HT1080 (cell line): ENCODE results near the gene EGR1. TPM values are rescaled to one million over a fixed set of nuclear protein-coding genes. Genes with fewer than 3 reads are reported as not detected.
A peak's percentile ranks its signal among the peaks of the same experiment; 100 is the strongest.
"Not testable (repeated sequence)": the region's sequence is repeated elsewhere in the genome, so short reads cannot be mapped to it uniquely, and the experiment has no call there.

ENCODE experiments used
- DNase-seq: peaks from one replicate; pipeline ENCODE4 v3.0.0-alpha.2; 2015; ENCODE audit warnings: low read depth
- total RNA-seq: library from RNA; depleted of rRNA; stranded (reverse); fragments of >200 nt; shearing (Covaris generic); gene quantifications from 2 replicates; pipeline ENCODE4 v1.2.3, GENCODE V29; 2014

The EGR1 gene
- total RNA-seq, 1 experiment from 2014 or later, result 0.64 TPM

GRCh38 chr5:138468966-138469539, 3.8 kb downstream of the EGR1 start:
- no peak for DNase-seq

DNA sequence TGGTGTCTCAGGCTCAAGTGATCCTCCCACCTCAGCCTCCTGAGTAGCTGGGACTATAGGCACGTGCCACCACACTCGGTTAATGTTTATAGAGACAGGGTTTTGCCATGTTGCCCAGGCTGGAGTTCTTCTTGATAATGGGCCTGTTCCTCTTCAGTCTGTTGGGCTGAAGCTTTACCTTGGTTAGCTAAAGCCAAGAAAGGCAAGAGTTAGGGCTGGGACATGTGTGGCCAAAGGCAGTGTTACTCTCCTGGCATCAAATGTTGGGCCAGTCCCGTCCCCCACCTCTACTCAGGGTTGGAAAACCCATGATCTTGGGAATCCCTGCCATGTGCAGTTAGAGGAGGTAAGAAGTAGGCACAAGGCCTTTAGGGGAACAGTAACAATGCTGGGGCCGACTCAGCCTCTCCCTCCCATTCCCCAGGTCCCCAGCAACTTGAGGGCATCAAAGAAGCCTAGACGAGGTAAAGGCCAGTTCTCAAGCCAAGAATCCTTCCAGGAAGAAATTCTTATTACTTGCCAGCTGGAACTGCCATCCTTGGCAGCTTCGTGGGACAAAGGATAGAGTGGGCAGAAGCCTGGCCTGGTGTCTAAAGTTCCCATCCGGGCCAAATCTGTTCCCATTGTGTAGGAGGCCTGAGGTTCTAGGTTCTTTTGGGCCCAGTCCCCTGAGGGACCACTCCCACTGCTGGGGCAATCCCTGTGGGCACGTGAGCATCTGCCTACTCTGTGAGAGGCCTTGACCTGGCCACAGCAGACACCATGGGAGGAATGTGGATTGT, 4.5 kb downstream of the EGR1 start:
- DNase-seq, result no peak

GRCh38 chr5:138470322-138471051, 5.2 kb downstream of the EGR1 start:
- no peak for DNase-seq

GRCh38 chr5:138471052-138471361, 5.7 kb downstream of the EGR1 start:
- DNase-seq, result no peak

DNA sequence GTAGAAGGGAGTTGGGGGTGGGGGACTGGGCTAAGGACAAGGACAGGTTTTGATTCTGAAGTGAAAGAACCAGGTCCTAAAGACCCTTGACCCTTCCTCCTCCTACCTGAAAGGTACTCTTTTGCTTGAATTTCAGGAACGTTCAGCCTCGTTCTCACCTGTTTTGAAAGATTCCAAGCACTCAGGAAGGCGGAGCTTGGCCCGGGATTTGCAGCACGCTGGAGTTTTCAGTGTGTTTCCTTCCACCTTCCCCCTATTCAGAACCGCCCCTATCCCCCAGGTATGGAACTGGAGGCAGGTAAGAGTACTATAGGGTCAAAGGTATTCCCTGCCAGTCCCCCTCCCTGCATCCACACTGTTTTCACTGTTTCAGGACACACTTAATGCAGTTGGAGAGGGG, 7.1 kb downstream of the EGR1 start:
- DNase-seq, result no peak

- not testable (repeated sequence) for DNase-seq
Measured at GRCh38 chr5:138473151-138473550, 7.9 kb downstream of the EGR1 start.

DNA sequence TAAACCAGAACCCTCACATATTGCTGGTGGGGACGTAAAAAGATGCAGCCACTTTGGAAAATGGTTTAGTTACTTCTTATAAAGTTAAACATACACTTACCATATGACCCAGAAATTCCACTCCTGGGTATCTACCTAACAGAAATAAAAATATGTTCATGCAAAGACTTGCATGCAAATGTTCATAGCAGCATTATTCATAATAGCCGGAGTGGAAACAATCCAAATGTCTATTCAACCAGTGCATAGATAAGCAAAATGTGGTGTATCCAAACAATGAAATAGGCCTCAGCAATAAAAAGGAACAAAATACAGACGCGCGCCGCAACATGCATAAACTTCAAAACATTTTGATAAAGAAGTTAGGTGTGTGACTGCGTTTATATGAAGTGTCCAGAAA, 11.6 kb downstream of the EGR1 start:
- DNase-seq, result no peak

DNA sequence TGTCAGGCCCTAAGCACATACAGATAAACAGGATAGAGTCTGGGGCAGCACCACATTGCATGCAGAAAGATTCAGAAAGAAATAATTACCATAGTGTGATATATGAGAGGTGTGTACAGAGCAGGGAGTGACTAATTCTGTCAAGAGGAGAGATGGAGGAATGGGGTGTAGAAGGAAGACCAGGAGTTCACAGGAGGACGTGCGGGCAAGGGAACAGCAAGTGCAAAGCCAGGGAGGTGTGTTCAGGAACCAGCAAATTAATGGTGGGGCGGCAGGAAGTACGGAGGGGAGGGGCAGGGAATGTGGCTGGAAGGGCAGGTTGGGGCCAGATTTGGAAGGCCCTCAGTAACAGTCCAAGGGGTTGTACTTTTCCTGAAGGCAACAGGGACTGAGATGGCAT, 17.4 kb downstream of the EGR1 start:
- DNase-seq, result no peak

- no peak for DNase-seq
Measured at GRCh38 chr5:138488481-138488945, 23.2 kb downstream of the EGR1 start.

- no peak for DNase-seq
Measured at GRCh38 chr5:138489683-138490061, 24.4 kb downstream of the EGR1 start.

- no peak for DNase-seq
Measured at GRCh38 chr5:138490648-138491283, 25.5 kb downstream of the EGR1 start.

GRCh38 chr5:138491284-138491648, 26.0 kb downstream of the EGR1 start:
- DNase-seq, result no peak

DNA sequence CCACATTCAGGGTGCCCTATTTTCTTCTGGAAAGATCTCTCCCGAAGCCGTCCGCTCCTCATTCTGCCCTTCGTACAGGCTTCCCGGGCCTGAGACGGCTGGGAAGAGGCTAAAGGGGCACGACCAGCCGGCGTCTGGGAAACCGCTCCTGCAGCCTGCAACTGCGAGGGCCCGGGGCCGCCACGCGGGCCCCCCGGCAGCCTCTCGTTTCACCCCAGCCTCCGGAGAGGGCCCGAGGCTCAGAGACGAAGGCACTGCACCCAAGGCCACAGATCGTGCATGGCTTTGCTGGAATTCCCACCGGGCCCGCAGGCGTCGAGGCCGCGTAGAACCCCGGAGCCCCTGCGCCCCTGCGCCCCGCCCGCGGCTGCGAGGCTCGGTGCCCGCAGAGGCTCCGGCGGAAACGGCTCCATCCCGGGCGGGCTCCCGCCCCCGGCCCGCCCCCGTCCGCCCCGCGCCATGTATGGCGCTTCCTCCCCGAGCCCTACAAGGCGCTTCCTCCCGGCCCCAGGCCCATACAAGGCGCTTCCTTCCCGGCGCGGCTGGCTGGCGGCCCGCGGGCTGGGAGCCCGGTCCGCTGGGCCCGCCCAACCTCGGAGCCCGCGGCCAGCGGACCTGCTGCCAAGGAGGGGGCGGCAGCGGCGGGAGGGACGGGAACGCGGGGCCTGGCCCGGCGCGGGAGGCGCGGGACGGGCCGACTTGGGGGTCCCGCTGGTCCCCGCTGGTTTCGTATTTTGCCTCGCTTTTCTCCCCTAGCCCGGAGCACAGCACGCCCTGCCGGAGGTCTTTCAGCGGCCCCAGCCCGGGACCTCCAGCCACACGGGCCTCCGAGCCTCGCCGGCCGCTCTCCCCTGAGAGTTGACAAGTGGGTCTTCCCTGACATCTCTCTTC, 26.6 kb downstream of the EGR1 start:
- peak; percentile 71 for DNase-seq

GRCh38 chr5:138492560-138493045, 27.3 kb downstream of the EGR1 start:
- no peak for DNase-seq

DNA sequence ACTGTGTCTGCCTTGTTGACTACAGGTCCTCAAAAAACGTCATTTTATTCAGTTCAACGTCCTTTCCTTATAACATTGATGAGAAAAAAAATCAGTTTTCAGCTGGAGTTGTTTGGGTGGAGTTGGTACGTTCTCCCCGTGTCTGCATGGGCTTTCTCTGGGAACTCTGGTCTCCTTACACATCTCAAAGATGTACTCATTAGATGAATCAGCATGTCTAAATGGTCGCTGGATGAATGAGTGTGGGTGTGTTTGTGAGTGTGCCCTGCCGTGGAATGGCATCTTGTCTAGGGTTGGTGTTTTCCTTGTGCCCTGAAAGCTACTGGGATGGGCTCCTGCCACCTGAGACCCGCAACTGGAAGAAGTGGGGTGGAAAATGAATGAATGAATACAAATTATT, 30.1 kb downstream of the EGR1 start:
- DNase-seq, result no peak

DNA sequence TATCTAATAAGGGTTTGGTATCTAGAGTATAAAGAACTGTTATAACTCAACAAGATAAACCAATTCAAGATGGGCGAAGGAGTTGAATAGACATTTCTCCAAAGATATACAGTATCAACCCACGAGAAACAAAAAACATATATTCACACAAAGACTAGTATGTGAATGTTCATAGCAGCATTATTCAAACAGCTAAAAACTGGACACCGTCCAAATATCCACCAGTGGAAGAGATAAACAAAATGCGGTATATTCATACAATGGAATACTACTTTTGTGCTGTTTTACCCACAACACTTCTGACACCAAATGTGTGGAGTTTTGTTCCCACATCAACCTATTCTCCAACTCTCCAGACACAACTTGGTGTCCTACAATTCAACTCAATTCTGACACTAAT, 33.1 kb downstream of the EGR1 start:
- no peak for DNase-seq

- no peak for DNase-seq
Measured at GRCh38 chr5:138502121-138502520, 36.8 kb downstream of the EGR1 start.

- no peak for DNase-seq
Measured at GRCh38 chr5:138502521-138502920, 37.2 kb downstream of the EGR1 start.

- peak; percentile 51 for DNase-seq
Measured at GRCh38 chr5:138503487-138504270, 38.4 kb downstream of the EGR1 start.

DNA sequence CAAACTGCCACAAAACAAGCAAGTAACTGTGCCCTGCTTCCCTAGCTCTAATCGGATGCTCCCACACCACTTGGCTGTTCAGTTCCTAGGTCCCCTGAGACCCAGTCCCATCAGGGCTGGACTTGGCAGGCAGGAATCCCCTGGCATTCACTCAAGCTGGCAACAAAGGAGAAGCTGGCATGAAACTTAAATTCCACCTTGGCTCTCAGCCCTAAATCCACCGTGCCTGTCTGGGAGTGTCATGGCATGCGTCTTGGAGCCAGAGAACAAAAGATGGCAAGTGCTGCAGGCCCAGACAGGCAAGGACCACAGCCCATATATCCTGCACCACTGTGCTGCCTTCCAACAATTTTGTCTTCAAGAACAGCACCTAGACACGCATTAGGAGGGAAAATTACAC, 39.5 kb downstream of the EGR1 start:
- DNase-seq, result no peak
